ENCODE data around the gene NAT8L. TPM values are rescaled to one million over a fixed set of nuclear protein-coding genes. Genes with fewer than 3 reads are reported as not detected.

The NAT8L gene
- total RNA-seq, 1 donor from 2014 or later = 7.4 TPM

GRCh38 chr4:2077537-2078460 lies 18.7 kb downstream of the NAT8L start:
- intact Hi-C loops (cut with micrococcal nuclease) = no loop called here
- Mint-ChIP-seq H3K4me3 (no peak overlapping the region), H3K9me3 (no peaks in the 10 kb centered on the region), H3K27ac (no peak overlapping the region), H3K4me1 (ENCODE audit: low read depth) (no peaks in the 10 kb centered on the region), H3K27me3 (ENCODE audit: insufficient read depth) (peaks cover 2% of the 10 kb centered on the region), H3K36me3 (ENCODE audit: low read depth) (no peaks in the 10 kb centered on the region)
- no peak for DNase-seq (ENCODE audit: low spot score)

GRCh38 chr4:2078584-2078983 lies 19.5 kb downstream of the NAT8L start:
- no peak overlapping the region for H3K27ac Mint-ChIP-seq
- intact Hi-C loops (cut with micrococcal nuclease) = no loop called here
- H3K9me3 Mint-ChIP-seq = no peaks in the 10 kb centered on the region
- no peaks in the 10 kb centered on the region for H3K4me1 Mint-ChIP-seq (ENCODE audit: low read depth)
- no peaks in the 10 kb centered on the region for H3K36me3 Mint-ChIP-seq (ENCODE audit: low read depth)
- DNase-seq (ENCODE audit: low spot score) = no peak
- peaks cover 3% of the 10 kb centered on the region for H3K27me3 Mint-ChIP-seq (ENCODE audit: insufficient read depth)
- H3K4me3 Mint-ChIP-seq = no peak overlapping the region

DNA sequence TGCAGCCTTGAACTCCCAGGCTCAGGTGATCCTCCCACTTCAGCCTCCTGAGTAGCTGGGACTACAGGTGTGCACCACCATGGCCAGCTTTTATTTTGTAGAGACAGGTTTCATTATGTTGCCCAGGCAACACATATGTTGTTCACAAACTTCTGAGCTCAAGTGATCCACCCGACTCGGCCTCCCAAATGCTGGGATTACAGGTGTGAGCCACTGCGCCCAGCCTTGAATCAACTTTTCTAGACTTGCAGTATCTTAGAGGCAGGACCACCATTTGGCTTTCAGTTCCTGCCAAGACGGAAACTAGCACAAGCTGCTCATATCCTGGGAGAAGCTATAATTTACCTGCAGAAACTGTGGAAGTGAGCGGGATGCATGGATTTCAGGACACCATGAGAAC lies 19.9 kb downstream of the NAT8L start:
- H3K4me1 Mint-ChIP-seq (ENCODE audit: low read depth) = no peaks in the 10 kb centered on the region
- H3K36me3 Mint-ChIP-seq (ENCODE audit: low read depth) = no peaks in the 10 kb centered on the region
- no peak for DNase-seq (ENCODE audit: low spot score)
- no peak overlapping the region for H3K4me3 Mint-ChIP-seq
- intact Hi-C loops (cut with micrococcal nuclease) = no loop called here
- no peak overlapping the region for H3K27ac Mint-ChIP-seq
- no peaks in the 10 kb centered on the region for H3K9me3 Mint-ChIP-seq
- H3K27me3 Mint-ChIP-seq (ENCODE audit: insufficient read depth) = peaks cover 3% of the 10 kb centered on the region

GRCh38 chr4:2079926-2080325 lies 20.8 kb downstream of the NAT8L start:
- no peak for DNase-seq (ENCODE audit: low spot score)
- H3K27me3 Mint-ChIP-seq (ENCODE audit: insufficient read depth) = peaks cover 3% of the 10 kb centered on the region
- no peaks in the 10 kb centered on the region for H3K9me3 Mint-ChIP-seq
- H3K4me1 Mint-ChIP-seq (ENCODE audit: low read depth) = no peaks in the 10 kb centered on the region
- no peaks in the 10 kb centered on the region for H3K36me3 Mint-ChIP-seq (ENCODE audit: low read depth)
- H3K4me3 Mint-ChIP-seq = no peak overlapping the region
- intact Hi-C loops (cut with micrococcal nuclease) = no loop called here
- H3K27ac Mint-ChIP-seq = no peak overlapping the region

DNA sequence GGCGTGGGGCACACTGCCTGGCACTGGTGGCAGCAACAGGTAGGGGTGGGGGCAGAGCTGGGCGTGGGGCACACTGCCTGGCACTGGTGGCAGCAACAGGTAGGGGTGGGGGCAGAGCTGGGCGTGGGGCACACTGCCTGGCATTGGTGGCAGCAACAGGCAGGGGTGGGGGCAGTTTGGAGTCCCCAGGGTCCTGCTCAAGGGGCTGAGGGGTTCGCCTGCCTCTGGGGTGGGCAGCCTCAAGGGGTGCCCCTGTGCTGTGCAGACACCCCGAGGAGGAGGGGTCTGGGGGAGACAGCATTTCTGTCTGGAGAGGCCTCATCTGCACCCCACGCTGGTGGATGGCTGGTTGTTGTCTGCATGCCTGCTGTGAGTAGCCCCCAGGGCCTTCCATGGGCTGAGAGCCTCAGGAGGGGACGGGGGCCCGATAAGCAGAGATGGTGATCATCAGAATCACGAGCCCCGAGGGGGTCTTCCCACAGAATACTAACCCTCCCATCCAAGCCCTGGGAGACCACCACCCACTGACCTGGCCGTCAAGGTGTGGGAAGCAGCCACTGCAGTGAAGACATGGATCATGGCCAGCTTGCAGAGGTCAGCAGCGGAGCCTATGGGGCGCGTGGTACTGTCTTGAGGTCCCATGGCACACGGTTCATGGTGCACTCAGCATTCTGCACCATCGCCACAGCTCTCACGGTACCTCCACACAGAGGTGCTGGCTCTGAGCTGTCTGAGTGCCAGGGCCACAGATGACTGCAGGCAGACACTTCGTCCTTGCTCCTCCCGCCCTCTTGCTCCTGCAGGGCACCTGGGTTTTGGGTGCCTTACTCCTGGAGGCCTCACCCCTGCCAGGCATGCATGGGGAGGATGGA lies 21.5 kb downstream of the NAT8L start:
- H3K36me3 Mint-ChIP-seq (ENCODE audit: low read depth) = no peaks in the 10 kb centered on the region
- intact Hi-C loops (cut with micrococcal nuclease) = no loop called here
- H3K9me3 Mint-ChIP-seq = no peaks in the 10 kb centered on the region
- H3K27me3 Mint-ChIP-seq (ENCODE audit: insufficient read depth) = peaks cover 3% of the 10 kb centered on the region
- DNase-seq (ENCODE audit: low spot score) = no peak
- no peak overlapping the region for H3K27ac Mint-ChIP-seq
- H3K4me1 Mint-ChIP-seq (ENCODE audit: low read depth) = no peaks in the 10 kb centered on the region
- no peak overlapping the region for H3K4me3 Mint-ChIP-seq

DNA sequence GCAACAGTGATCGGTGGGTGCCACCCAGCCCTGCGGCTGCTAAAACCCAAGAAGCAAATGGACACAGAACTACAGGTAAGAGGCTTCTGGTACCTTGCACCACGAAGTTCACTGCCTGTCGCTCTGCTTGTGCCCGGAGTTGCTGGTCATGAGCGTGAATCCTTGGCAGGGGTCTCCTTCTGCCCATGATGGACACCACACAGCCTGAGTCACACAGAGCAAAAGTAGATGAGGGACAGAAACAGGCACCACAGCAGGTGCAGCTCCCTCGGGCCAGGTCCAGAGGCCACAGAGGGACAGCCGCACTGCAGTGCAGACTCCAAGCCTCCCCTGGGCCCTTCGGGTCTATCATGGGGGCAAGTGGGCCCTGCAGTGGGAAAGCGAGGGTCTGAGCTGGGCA lies 22.4 kb downstream of the NAT8L start:
- intact Hi-C loops (cut with micrococcal nuclease) = no loop called here
- DNase-seq (ENCODE audit: low spot score) = no peak
- Mint-ChIP-seq H3K27ac (no peak overlapping the region), H3K4me1 (ENCODE audit: low read depth) (no peaks in the 10 kb centered on the region), H3K9me3 (no peaks in the 10 kb centered on the region), H3K27me3 (ENCODE audit: insufficient read depth) (peaks cover 3% of the 10 kb centered on the region), H3K4me3 (no peak overlapping the region), H3K36me3 (ENCODE audit: low read depth) (no peaks in the 10 kb centered on the region)

DNA sequence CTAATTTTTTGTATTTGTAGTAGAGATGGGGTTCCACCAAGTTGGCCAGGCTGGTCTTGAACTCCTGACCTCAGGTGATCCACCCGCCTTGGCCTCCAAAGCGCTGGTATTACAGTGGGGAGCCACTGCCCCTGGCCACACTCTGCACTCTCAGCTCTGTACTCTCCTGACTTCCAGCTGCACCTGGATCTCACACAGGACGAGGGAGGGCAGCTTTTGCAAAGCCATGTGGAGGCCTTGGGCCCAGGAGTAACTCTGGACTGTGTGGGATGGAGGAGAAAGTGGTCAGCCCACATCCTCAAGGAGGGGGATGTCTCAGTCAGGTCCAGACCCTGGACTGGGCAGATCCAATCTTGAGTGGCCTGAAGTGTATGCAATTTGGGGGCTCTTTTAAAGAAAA lies 23.0 kb downstream of the NAT8L start:
- Mint-ChIP-seq H3K27ac (no peak overlapping the region), H3K36me3 (ENCODE audit: low read depth) (no peaks in the 10 kb centered on the region), H3K27me3 (ENCODE audit: insufficient read depth) (peaks cover 3% of the 10 kb centered on the region), H3K9me3 (no peaks in the 10 kb centered on the region), H3K4me1 (ENCODE audit: low read depth) (no peaks in the 10 kb centered on the region), H3K4me3 (no peak overlapping the region)
- intact Hi-C loops (cut with micrococcal nuclease) = no loop called here
- no peak for DNase-seq (ENCODE audit: low spot score)

GRCh38 chr4:2082627-2083026 lies 23.5 kb downstream of the NAT8L start:
- DNase-seq (ENCODE audit: low spot score) = no peak
- Mint-ChIP-seq H3K9me3 (no peaks in the 10 kb centered on the region), H3K36me3 (ENCODE audit: low read depth) (no peaks in the 10 kb centered on the region), H3K27ac (no peak overlapping the region), H3K27me3 (ENCODE audit: insufficient read depth) (peaks cover 7% of the 10 kb centered on the region), H3K4me3 (no peak overlapping the region), H3K4me1 (ENCODE audit: low read depth) (no peaks in the 10 kb centered on the region)
- intact Hi-C loops (cut with micrococcal nuclease) = no loop called here

GRCh38 chr4:2083116-2083825 lies 24.1 kb downstream of the NAT8L start:
- H3K27me3 Mint-ChIP-seq (ENCODE audit: insufficient read depth) = peaks cover 8% of the 10 kb centered on the region
- H3K4me3 Mint-ChIP-seq = no peak overlapping the region
- no peak overlapping the region for H3K27ac Mint-ChIP-seq
- H3K36me3 Mint-ChIP-seq (ENCODE audit: low read depth) = no peaks in the 10 kb centered on the region
- H3K4me1 Mint-ChIP-seq (ENCODE audit: low read depth) = no peaks in the 10 kb centered on the region
- intact Hi-C loops (cut with micrococcal nuclease) = no loop called here
- DNase-seq (ENCODE audit: low spot score) = no peak
- no peaks in the 10 kb centered on the region for H3K9me3 Mint-ChIP-seq

GRCh38 chr4:2083826-2084160 lies 24.7 kb downstream of the NAT8L start:
- Mint-ChIP-seq H3K27ac (no peak overlapping the region), H3K36me3 (ENCODE audit: low read depth) (no peaks in the 10 kb centered on the region)
- intact Hi-C loops (cut with micrococcal nuclease) = no loop called here

GRCh38 chr4:2084316-2084715 lies 25.2 kb downstream of the NAT8L start:
- Mint-ChIP-seq H3K36me3 (ENCODE audit: low read depth) (no peaks in the 10 kb centered on the region), H3K4me3 (no peak overlapping the region), H3K4me1 (ENCODE audit: low read depth) (no peaks in the 10 kb centered on the region), H3K9me3 (no peaks in the 10 kb centered on the region), H3K27me3 (ENCODE audit: insufficient read depth) (peaks cover 11% of the 10 kb centered on the region), H3K27ac (no peak overlapping the region)
- intact Hi-C loops (cut with micrococcal nuclease) = no loop called here
- DNase-seq (ENCODE audit: low spot score) = no peak

More at GRCh38 chr4:2083826-2084160, 24.7 kb downstream of the NAT8L start:
- H3K4me1 Mint-ChIP-seq (ENCODE audit: low read depth) = no peaks in the 10 kb centered on the region
- DNase-seq (ENCODE audit: low spot score) = no peak
- no peak overlapping the region for H3K4me3 Mint-ChIP-seq
- H3K27me3 Mint-ChIP-seq (ENCODE audit: insufficient read depth) = peaks cover 8% of the 10 kb centered on the region
- H3K9me3 Mint-ChIP-seq = no peaks in the 10 kb centered on the region

DNA sequence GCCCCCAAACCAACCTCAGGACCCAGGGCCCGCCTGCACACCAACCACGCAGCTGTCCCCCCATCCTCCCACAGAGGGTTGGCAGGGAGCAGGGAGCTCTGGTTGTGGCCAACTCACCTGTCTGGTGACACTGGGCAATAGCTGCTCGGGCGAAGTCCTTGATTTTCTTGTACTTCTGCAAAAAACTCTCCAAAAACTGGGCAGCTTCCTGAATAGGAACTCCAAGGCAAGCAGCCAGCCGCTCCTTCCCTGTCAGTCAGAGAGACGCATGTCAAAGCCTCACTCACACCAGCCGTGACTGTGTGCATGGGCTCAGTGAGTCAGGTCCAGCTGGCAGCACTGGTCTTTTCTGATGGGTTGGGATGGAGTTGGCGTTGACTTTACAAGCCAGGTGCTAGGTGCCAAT lies 26.4 kb downstream of the NAT8L start:
- no peak overlapping the region for H3K27ac Mint-ChIP-seq
- intact Hi-C loops (cut with micrococcal nuclease) = no loop called here
- no peaks in the 10 kb centered on the region for H3K9me3 Mint-ChIP-seq
- DNase-seq (ENCODE audit: low spot score) = no peak
- H3K4me1 Mint-ChIP-seq (ENCODE audit: low read depth) = no peaks in the 10 kb centered on the region
- H3K27me3 Mint-ChIP-seq (ENCODE audit: insufficient read depth) = peaks cover 23% of the 10 kb centered on the region
- H3K4me3 Mint-ChIP-seq = no peak overlapping the region
- no peaks in the 10 kb centered on the region for H3K36me3 Mint-ChIP-seq (ENCODE audit: low read depth)

- peaks cover 23% of the 10 kb centered on the region for H3K27me3 Mint-ChIP-seq (ENCODE audit: insufficient read depth)
- no peak overlapping the region for H3K4me3 Mint-ChIP-seq
- no peaks in the 10 kb centered on the region for H3K4me1 Mint-ChIP-seq (ENCODE audit: low read depth)
- no peak for DNase-seq (ENCODE audit: low spot score)
- intact Hi-C loops (cut with micrococcal nuclease) = no loop called here
- H3K27ac Mint-ChIP-seq = no peak overlapping the region
- no peaks in the 10 kb centered on the region for H3K36me3 Mint-ChIP-seq (ENCODE audit: low read depth)
- H3K9me3 Mint-ChIP-seq = no peaks in the 10 kb centered on the region
Measured at GRCh38 chr4:2087170-2087569, 28.0 kb downstream of the NAT8L start.
